HCT116 (cell line): ENCODE results near the gene SETD2.

Experiments used
- EZH2 ChIP-seq: fragments of 200-600 bp; sonication (generic); IDR thresholded peaks from 2 replicates; pipeline ENCODE4 v1.6.1; 2017; ENCODE audit warnings: antibody characterized with exemption, mixed run types
- EZH2phosphoT487 ChIP-seq: fragments of 200-600 bp; IDR thresholded peaks from 2 replicates; pipeline ENCODE4 v1.6.1; 2018; ENCODE audit warnings: antibody characterized with exemption, borderline replicate concordance
- JUND ChIP-seq: IDR thresholded peaks from 2 replicates; pipeline ENCODE4 v1.6.1; 2012
- POLR2A ChIP-seq: IDR thresholded peaks from 2 replicates; pipeline ENCODE4 v1.7.0; 2011; ENCODE audit warnings: borderline replicate concordance; ENCODE audit not compliant: insufficient read depth, insufficient read length; ENCODE audit errors: extremely low read depth
- POLR2AphosphoS5 ChIP-seq: IDR thresholded peaks from 2 replicates; pipeline ENCODE4 v1.6.1; 2011; ENCODE audit warnings: mild to moderate bottlenecking, low read depth, low read length, moderate library complexity
- SRF ChIP-seq: IDR thresholded peaks from 2 replicates; pipeline ENCODE4 v1.6.1; 2012; ENCODE audit warnings: low read depth
- YY1 ChIP-seq: IDR thresholded peaks from 2 replicates; pipeline ENCODE4 v1.6.1; 2011; ENCODE audit warnings: low read length, low read depth, moderate library complexity, mild to moderate bottlenecking; ENCODE audit not compliant: insufficient replicate concordance; ENCODE audit errors: extremely low read depth
- ZFX ChIP-seq: fragments of 450-650 bp; IDR thresholded peaks from 2 replicates; pipeline ENCODE4 v1.6.1; 2017
- ZNF274 ChIP-seq: fragments of 200-500 bp; sonication (Bioruptor generic); IDR thresholded peaks from 2 replicates; pipeline ENCODE4 v1.6.1; 2014; ENCODE audit warnings: mild to moderate bottlenecking, low read depth, low read length, inconsistent platforms
- TF ChIP-seq, protein P1 (sequence below): IDR thresholded peaks from 2 replicates; pipeline ENCODE4 v1.6.1; 2012; ENCODE audit warnings: low read depth
- TF ChIP-seq, protein P2 (sequence below), 3 experiments: fragments of 200-600 bp in 1 of 3; sonication (generic) in 1 of 3; IDR thresholded peaks in 2 of 3; conservative IDR thresholded peaks in 1 of 3; 2 replicates each; pipeline ENCODE4 v1.5.1; 2012 to 2017; ENCODE audit warnings: low read depth in 2 of 3, low read length in 2 of 3, antibody characterized with exemption in 1 of 3, borderline replicate concordance in 1 of 3, control low read depth in 1 of 3, mild to moderate bottlenecking in 1 of 3, mixed read lengths in 1 of 3, mixed run types in 1 of 3, moderate library complexity in 1 of 3; ENCODE audit not compliant: insufficient read depth in 1 of 3

DNA sequence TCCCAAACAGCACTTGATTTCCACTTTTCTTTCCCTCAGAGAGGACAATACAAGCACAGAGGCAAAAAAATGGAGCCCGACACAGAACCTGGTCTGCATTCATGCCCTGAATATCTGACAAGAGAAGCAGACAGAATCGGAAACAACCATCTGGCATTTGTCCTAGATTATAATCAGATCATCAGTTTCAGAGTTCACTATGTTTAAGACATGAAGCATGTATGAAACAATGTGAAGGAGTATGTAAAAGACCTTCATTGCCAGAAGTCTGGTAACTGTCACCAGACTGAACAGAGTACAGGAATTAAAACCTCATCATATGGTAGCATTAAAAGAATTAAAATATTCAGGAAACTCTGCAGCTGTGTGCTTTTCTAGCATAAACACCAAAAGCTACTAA is 65.0 kb downstream of the SETD2 start:
- TF ChIP-seq, protein P1, sequence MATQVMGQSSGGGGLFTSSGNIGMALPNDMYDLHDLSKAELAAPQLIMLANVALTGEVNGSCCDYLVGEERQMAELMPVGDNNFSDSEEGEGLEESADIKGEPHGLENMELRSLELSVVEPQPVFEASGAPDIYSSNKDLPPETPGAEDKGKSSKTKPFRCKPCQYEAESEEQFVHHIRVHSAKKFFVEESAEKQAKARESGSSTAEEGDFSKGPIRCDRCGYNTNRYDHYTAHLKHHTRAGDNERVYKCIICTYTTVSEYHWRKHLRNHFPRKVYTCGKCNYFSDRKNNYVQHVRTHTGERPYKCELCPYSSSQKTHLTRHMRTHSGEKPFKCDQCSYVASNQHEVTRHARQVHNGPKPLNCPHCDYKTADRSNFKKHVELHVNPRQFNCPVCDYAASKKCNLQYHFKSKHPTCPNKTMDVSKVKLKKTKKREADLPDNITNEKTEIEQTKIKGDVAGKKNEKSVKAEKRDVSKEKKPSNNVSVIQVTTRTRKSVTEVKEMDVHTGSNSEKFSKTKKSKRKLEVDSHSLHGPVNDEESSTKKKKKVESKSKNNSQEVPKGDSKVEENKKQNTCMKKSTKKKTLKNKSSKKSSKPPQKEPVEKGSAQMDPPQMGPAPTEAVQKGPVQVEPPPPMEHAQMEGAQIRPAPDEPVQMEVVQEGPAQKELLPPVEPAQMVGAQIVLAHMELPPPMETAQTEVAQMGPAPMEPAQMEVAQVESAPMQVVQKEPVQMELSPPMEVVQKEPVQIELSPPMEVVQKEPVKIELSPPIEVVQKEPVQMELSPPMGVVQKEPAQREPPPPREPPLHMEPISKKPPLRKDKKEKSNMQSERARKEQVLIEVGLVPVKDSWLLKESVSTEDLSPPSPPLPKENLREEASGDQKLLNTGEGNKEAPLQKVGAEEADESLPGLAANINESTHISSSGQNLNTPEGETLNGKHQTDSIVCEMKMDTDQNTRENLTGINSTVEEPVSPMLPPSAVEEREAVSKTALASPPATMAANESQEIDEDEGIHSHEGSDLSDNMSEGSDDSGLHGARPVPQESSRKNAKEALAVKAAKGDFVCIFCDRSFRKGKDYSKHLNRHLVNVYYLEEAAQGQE = no peak
- TF ChIP-seq, protein P2, sequence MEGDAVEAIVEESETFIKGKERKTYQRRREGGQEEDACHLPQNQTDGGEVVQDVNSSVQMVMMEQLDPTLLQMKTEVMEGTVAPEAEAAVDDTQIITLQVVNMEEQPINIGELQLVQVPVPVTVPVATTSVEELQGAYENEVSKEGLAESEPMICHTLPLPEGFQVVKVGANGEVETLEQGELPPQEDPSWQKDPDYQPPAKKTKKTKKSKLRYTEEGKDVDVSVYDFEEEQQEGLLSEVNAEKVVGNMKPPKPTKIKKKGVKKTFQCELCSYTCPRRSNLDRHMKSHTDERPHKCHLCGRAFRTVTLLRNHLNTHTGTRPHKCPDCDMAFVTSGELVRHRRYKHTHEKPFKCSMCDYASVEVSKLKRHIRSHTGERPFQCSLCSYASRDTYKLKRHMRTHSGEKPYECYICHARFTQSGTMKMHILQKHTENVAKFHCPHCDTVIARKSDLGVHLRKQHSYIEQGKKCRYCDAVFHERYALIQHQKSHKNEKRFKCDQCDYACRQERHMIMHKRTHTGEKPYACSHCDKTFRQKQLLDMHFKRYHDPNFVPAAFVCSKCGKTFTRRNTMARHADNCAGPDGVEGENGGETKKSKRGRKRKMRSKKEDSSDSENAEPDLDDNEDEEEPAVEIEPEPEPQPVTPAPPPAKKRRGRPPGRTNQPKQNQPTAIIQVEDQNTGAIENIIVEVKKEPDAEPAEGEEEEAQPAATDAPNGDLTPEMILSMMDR (IDR thresholded peaks at IDR 0.05 in 2 of 3, conservative IDR thresholded peaks at IDR 0.05 in 1 of 3; ENCODE audit: borderline replicate concordance in 1 of 3, insufficient read depth in 1 of 3, low read depth in 2 of 3, low read length in 2 of 3) = no peak
- no peak for TF ChIP-seq ZNF274
- TF ChIP-seq EZH2 = no peak
- no peak for TF ChIP-seq POLR2AphosphoS5
- TF ChIP-seq SRF = no peak
- no peak for TF ChIP-seq POLR2A
- no peak for TF ChIP-seq EZH2phosphoT487
- TF ChIP-seq YY1 = no peak
- TF ChIP-seq JUND = no peak
- no peak for TF ChIP-seq ZFX
